ENCODE measurements around the gene HSDL1. TPM values are rescaled to one million over a fixed set of nuclear protein-coding genes. Genes with fewer than 3 reads are reported as not detected.
A peak's percentile ranks its signal among the peaks of the same experiment; 100 is the strongest.

HSDL1 gene
- polyA plus RNA-seq, 3 donors = 40.0 to 53.0 (median 45.4) TPM

DNA sequence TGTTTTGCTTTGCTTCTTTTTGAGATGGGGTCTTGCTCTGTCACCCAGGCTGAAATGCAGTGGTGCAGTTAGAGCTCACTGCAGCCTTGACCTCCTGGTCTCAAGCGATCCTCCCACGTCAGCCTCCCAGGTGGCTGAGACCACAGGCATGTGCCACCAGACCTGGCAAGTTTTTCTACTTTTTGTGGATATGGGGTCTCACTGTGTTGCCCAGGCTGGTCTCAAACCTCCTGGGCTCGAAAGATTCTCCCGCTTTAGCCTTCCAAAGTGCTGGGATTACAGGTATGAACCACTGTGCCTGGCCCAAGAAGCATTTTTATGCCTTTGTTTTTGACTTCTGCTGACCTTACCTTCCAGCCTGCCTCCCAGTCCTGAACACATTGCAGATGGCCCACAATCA is 10.2 kb upstream of the HSDL1 start:
- no peak for DNase-seq (ENCODE audit: extremely low read depth in 1 of 11, low read depth in 9 of 11, low spot score in 4 of 11)

DNA sequence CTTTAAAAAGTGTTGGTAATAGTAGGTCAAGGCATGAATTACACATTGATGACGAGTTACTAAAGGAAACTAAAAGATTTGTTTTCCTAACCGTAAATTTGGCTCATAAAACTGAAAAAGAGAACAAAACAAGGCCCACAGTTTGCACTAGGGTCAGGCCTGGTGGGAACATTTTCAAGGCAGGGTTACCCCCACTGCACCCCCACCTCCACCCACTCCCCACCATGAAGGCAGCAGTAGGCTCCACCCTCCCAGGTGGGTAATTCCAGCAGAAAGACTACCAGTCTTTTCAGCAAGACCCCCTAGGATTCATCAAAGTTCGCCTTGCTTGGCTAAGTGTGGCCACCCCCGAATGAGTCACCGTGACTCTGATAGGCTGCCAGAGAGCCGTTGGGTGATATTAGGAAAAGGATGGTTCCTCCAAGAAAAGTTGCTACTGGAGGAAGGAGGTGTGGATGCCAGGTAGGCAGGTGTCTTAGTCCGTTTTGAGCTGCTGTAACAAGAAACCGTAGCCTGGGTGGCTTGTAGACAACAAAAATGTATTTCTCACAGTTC is 8.8 kb upstream of the HSDL1 start:
- no peak for DNase-seq (ENCODE audit: extremely low read depth in 1 of 11, low read depth in 9 of 11, low spot score in 4 of 11)

DNA sequence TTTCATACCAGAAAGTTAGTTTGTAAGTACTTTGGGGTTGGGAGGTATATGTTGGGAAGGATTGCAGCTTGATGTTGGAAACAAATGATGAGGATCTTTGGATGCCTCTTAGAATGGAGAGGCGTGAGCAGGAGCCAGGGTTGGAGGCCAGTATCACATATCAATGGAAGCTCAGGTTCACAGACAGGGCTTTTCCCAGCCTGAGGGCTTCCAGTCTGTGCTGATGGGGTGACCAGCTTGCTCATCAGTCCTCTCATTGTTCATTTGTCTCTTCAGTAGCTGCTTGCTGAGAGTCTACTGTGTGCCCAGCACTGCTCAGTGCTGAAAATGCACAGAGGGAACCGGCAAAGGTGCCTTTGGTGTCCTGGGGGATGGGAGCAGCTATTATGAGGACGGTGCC is 5.9 kb upstream of the HSDL1 start:
- DNase-seq (ENCODE audit: extremely low read depth in 1 of 11, low read depth in 9 of 11, low spot score in 4 of 11) = no peak

DNA sequence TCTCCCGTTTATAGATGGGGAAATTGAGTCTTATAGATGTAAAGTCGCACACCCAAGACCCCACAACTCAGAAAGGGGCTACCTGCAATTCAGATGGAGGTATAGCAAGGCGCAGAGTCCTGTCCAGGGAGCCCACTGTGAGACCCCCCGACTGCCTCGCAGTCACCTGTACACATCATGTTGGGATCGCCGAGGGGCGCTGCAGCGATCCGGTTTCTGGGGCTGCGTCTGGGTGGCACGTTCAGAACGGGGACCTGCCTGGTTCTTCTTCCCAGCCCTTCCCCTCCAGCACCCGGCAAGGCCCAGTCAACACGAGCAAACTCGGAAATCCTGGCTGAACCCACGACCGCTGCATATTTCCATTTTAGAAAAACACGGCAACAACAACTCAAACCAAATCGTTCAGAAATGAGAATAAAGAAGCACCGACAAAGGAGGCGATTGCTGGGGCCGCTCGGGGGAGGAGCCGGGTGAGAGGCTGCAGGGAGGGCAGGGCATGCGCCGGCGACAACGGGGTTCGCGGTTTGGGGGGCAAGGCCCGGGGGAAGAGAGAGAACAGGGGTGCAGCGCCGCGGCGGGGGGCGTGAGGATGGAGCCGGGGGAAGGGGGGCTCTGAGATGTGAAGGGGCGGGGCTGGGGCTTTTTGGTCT is 643 bp downstream of the HSDL1 start:
- DNase-seq (ENCODE audit: extremely low read depth in 1 of 11, low read depth in 9 of 11, low spot score in 4 of 11) = no peak

DNA sequence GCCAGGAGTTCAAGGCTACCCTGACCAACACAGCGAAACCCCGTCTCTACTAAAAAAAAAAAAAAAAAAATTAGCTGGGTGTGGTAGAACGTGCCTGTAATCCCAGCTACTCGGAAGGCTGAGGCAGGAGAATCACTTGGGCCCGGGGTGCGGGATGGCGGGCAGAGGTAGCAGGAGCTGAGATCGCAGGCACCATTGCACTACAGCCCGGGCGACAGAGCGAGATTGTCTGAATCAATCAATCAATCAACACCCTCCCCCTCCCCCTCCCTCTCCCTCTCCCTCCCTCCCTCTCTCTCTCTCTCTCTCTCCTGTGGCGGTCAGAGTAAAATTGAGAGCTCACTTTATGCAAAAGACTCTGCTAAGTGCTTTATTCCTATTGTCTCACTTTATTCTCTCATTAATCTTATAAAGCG is 1.2 kb downstream of the HSDL1 start:
- DNase-seq (ENCODE audit: extremely low read depth in 1 of 11, low read depth in 9 of 11, low spot score in 4 of 11) = no peak

DNA sequence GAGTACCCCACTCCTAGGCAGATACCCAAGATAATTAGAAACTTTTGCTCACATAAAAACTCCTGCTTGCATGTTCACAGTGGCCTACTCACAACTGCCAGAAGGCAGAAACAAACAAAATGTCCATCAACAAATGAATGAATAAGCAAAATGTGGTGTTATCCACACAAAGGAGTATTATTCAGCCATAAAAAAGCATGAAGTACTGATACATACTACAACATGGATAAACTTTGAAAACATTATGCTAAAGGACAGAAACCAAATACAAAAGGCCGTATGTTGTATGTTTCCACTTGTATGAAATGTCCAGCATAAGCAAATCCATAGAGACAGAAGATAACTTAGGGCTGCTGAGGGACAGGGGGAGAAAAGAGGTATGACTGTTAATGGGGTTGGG is 1.9 kb downstream of the HSDL1 start:
- no peak for DNase-seq (ENCODE audit: extremely low read depth in 1 of 11, low read depth in 9 of 11, low spot score in 4 of 11)

DNA sequence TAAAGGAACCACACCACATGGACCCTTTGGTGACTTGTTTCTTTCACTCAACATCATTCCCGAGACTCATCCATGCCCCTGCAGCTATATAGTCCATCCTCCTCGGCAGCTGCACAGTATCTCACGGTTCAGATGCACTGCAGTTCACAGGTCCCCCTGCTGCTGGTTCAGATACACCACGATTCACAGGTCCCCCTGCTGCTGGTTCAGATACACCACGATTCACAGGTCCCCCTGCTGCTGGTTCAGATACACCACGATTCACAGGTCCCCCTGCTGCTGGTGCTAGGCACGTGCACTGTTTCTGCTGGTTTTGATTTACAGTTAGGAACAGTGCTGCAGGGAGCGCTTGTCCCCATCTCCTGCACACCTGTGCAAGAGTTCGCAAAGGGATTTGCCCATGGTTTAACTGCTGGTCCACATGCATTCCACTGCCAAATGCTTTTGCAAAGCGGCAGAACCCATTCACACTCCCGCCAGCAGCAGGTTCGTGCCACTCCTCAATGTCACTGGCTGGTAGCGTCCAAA is 3.8 kb downstream of the HSDL1 start:
- DNase-seq (ENCODE audit: extremely low read depth in 1 of 11, low read depth in 9 of 11, low spot score in 4 of 11) = no peak

- DNase-seq (ENCODE audit: extremely low read depth in 1 of 11, low read depth in 9 of 11, low spot score in 4 of 11) = no peak
Measured at GRCh38 chr16:84139628-84140258, 5.2 kb downstream of the HSDL1 start.

- DNase-seq (ENCODE audit: extremely low read depth in 1 of 11, low read depth in 9 of 11, low spot score in 4 of 11) = peak in 2 of 11 donors; percentile 52 to 63
Measured at GRCh38 chr16:84138824-84139627, 6.0 kb downstream of the HSDL1 start.

DNA sequence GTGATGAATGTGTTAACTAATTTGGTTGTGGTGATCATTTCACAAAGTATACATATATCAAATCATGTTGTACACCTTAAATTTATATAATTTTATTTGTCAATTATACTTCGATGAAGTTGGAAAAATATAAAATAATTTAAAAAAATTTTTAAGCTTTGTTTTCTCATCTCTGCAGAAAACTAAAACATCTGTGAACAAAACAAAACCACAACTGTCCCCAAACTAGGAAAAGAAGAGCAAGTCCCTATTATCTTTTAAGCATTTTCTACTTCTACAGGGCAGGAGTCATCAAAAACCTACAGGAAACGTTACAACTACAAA is 6.5 kb downstream of the HSDL1 start:
- DNase-seq (ENCODE audit: extremely low read depth in 1 of 11, low read depth in 9 of 11, low spot score in 4 of 11) = no peak

- no peak for DNase-seq (ENCODE audit: extremely low read depth in 1 of 11, low read depth in 9 of 11, low spot score in 4 of 11)
Measured at GRCh38 chr16:84137769-84138357, 7.1 kb downstream of the HSDL1 start.

- no peak for DNase-seq (ENCODE audit: extremely low read depth in 1 of 11, low read depth in 9 of 11, low spot score in 4 of 11)
Measured at GRCh38 chr16:84137287-84137686, 7.7 kb downstream of the HSDL1 start.

DNA sequence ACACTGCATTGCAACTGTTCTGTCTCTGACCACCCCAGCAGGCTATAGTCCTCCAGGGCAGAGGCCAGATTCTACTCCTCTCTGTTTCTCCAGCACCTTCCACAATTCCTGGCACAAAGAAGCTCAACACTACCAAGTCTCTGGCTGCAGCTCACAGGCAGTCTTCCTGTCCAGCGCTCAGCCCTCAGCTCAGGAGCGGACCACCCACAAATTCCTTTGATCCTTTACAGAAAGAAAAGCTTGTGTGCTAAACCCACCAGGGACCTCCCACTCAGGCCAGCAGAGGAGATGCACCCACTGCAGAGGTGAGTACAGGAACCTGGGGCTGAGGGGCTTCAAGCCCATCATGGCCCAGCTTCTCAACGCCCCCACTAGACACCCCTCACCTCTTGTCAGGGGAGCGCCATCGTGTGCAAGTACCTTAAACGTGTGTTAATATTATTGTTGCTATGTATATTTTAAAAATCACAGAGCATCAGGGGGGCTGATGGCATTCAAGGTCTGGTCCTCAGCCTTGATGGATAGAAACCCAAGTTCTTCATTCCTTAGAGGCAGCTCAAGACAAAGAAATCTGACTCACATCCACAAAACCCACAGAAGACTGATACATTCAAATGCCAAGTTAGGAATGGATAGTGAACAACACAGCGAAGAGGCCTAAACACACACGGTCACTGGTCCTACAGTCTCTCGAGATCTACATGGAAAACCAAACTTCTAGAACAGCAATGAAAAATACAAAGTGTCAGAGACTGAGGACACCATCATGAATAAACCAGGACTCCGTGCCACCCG is 8.4 kb downstream of the HSDL1 start:
- DNase-seq (ENCODE audit: extremely low read depth in 1 of 11, low read depth in 9 of 11, low spot score in 4 of 11) = no peak

DNA sequence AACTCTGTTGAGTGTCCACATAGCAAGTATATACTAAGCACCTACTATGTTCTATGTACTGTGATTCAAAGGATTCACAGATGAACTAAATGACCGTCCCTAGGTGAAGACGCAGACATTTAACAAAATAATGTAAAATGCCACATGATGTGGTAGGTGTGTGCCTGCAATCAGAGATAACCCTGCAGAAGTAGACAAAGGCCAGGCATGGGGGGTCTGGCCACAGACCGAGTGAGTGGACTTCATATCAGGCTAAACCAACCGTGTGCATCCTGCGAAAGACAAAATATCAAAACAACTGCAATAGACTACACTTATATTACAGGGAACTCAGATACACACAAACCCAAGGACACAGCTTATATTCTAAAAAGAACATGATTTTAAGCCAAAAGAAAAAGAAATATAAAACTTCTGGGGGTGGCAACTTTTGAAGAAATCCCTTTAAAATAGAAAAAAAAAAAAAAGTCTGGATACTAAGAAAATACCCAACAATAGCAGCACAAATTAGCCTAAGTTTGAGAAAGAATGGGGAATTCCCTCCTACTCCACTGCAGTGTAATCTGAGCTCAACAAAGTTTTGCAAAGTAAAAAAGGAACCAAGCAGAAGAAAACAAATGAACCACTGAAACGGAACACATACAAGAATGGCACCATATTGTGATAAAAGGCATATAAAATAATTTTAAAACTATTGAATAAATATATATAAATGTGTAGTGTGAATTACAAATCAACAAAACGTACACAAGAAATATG is 12.3 kb downstream of the HSDL1 start:
- no peak for DNase-seq (ENCODE audit: extremely low read depth in 1 of 11, low read depth in 9 of 11, low spot score in 4 of 11)

- no peak for DNase-seq (ENCODE audit: extremely low read depth in 1 of 11, low read depth in 9 of 11, low spot score in 4 of 11)
Measured at GRCh38 chr16:84131117-84131516, 13.9 kb downstream of the HSDL1 start.

DNA sequence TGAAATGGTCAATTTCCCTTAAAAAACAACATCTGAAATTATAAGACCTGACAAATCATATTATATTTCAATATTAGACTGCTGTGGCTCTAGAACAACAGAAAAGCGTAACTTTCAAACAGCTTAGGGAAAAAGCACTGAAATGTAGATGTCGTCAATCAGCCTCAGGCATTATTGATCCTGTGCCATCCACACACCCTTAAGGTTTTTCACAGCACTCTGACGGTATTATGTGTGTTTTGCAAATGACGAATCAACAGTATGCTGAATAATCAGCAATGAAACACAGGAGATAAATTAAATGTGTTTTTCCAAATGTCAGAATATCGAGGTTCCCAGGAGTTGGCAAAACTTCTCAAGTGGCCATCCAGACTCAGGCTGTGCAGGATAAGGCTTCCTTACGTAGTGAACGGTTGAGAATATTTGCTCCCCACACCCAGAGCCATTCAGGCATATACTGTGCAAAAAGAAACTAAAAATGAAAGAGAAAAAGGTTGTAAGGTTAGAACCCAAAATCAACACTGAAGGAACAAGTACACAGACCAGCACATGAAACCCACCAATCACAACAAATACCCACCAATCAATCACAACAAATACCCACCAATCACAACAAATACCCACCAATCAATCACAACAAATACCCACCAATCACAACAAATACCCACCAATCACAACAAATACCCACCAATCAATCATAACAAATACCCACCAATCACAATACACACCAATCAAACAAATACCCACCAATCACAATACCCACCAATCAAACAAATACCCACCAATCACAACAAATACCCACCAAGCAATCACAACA is 20.5 kb downstream of the HSDL1 start:
- no peak for DNase-seq (ENCODE audit: extremely low read depth in 1 of 11, low read depth in 9 of 11, low spot score in 4 of 11)

DNA sequence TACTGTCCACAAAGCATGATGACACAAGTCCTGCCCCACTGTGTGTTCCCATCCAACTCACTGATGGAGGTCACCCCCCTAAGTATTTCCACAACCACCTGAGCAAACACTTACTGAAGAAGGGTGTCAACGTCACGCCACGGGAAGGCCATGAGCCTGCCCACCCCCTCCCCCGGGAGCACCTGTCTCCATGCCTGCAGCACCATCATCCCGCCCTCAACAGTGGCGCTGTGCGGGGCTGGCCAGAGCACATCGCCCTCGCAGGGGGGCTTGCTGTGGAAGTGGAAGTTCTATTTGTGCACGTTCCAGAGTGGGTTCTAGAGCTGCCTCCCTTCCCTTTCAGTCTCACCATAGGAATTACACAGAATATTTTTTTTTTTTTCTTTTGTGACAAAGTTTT is 24.0 kb downstream of the HSDL1 start:
- DNase-seq (ENCODE audit: extremely low read depth in 1 of 11, low read depth in 9 of 11, low spot score in 4 of 11) = no peak
